GM11168 (cell line): ENCODE results near the gene LAIR2.
"Not testable (repeated sequence)": the region's sequence is repeated elsewhere in the genome, so short reads cannot be mapped to it uniquely, and the experiment has no call there.

Experiments
- in situ Hi-C: fragments of 300-500 bp; cut with MboI; formaldehyde crosslinking; loops from one replicate; pipeline ENCODE4 v1.12.0; 2022; ENCODE audit warnings: low sequenced_read_pairs; ENCODE audit not compliant: unreplicated experiment

The LAIR2 gene

DNA sequence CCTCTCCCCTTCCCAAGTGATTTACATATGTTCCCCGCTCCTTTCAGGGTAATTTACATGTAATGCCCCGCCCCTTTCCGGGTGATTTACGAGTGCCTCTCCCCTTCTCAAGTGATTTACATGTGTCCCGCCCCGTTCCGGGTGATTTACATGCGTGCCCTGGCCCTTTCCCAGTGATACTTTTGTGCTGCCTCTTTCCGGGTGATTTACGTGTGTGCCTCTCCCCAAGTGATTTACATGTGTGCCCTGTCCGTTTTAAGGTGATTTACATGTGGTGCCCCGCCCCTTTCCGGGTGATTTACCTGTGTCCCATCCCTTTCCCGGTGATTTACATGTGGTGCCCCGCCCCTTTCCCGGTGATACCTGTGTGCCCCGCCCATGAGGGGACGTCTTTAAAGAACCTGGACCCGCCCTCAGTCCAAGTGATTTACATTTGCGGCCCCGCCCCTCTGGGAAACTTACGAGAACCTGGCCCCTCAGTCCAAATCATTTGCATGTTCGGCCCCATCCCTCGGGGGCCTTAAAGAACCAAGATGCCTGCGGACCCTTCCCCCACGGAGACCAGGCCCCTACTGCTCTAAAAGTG is 38.5 kb upstream of the LAIR2 start:
- in situ Hi-C loops, result no loop called here

DNA sequence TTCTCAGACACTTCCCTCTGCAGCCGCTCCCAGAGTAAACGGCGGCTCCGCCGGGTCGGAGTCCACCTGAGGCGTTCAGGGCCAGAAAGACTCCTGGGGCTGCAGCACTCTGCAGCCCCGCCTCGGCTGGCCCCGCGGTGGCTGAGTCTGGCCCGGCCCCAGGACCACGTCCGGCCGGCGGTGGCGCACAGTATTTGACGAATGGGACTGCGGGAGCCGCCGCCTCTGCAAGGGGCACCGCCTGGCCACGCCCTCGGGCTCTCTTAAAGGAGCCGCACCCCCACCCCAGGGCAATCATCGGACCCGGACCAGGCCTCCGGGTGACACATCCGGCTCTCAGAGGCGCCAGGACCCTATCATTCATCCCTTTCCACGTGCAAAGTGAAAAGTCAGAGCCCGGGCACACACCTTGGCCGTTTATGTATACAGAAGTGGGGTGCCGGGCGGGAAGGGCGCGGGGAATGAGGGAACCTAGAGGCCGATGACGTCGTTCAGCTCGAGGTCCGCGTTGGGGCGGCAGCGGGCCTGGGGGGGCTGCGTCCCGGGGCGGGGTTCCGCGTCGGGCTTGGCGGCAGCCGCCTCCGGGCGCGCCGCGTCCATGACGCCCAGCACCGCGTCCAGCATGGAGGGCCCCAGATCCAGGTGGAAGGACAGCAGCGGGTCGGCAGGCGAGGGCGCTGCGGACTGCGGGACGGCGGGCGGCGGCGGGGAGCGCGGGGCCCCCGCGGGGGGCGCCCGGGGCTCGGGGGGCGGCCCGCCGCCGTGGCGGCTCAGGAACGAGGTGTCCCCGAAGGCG is 37.8 kb upstream of the LAIR2 start:
- in situ Hi-C loops, result no loop called here

DNA sequence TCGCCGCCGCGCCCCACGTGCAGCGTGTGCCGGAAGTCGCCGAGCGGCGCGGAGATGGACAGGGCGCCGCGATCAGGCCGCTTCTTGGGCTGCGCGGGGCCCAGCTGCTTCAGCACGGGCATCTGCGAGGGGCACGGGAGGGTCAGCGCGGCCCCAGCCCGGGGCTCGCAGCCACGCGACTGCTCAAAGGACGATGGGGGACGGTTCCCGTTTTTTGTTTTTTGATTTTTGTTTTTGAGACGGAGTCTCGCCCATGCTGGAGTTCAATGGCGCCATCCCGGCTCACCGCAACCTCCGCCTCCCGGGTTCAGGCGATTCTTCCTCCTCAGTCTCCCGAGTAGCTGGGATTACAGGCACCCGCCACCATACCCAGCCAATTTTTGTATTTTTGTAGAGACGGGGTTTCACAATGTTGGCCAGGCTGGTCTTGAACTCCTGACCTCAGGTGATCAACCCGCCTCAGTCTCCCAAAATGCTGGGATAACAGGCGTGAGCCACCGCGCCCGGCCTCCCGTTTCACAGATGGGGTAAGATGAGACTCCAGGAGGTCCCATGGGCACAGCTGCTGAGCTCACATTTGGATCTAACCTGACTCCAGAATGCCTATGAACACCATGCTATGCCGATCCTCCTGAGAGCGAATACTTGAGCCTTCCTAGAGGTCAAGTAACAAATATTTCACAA is 37.1 kb upstream of the LAIR2 start:
- in situ Hi-C loops, result no loop called here

DNA sequence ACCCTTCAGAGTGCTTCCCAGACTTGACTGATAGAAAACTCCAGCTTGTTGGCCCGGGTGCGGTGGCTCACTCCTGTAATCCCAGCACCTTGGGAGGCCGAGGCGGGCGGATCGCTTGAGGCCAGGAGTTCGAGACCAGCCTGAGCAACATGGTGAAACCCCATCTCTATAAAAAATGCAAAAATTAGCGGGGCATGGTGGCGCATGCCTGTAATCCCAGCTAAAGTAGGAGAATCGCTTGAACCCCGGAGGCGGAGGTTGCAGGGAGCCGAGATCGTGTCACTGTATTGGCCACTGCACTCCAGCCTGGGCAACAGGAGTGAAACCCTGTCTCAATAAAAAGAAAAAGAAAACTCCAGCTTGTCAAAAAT is 36.5 kb upstream of the LAIR2 start:
- in situ Hi-C loops, result not testable (repeated sequence)

DNA sequence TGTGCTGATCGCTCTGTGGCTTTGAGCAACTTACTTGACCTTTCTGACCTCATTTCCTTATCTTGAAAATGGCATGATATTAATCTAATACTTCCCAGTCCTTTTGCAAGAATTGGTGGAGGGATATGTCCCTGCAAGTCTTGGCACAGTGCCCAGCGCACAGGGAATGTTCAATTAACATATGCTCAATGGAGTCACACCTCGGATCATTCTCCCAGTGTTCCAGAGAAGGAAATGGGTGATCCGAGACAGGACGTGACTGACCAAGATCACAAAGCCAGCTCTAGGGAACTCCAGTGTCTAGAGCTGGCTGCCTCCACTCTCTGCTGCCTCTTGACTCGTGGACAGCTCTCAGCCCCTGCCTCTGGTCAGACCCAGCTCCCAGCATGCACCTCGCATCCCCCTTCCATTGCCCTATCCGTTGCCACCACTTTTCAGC is 33.1 kb upstream of the LAIR2 start:
- in situ Hi-C loops, result no loop called here

DNA sequence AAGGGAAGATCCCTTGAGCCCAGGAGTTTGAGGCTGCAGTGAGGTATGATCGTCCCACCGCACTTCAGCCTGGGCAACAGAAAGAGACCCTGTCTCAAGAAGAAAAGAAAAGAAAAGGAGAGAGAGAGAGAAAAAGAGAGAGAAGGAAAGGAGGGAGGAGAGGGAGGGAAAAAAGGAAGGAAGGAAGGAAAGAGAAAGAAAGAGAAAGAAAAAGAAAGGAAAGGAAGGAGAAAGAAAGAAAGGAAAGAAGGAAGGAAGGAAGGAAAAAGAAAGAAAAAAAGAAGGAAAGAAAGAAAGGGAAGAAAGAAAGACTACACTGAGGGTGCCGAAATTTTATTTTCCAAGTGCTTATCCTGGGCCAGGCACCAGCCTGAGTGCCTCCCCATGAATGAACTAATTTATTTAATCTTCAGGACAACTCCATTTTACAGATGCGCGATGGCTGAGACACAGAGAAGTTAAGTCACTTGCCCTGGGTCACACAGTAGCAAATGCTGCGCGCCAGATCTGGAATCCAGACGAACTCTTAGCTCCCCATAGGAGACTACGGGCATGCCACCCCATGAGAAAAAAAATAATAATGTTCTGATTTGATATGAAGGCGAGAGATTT is 32.2 kb upstream of the LAIR2 start:
- in situ Hi-C loops, result loop anchor here (10.0 kb wide), 1 partner anchor 204 kb away; no protein-coding TSS in a partner anchor

DNA sequence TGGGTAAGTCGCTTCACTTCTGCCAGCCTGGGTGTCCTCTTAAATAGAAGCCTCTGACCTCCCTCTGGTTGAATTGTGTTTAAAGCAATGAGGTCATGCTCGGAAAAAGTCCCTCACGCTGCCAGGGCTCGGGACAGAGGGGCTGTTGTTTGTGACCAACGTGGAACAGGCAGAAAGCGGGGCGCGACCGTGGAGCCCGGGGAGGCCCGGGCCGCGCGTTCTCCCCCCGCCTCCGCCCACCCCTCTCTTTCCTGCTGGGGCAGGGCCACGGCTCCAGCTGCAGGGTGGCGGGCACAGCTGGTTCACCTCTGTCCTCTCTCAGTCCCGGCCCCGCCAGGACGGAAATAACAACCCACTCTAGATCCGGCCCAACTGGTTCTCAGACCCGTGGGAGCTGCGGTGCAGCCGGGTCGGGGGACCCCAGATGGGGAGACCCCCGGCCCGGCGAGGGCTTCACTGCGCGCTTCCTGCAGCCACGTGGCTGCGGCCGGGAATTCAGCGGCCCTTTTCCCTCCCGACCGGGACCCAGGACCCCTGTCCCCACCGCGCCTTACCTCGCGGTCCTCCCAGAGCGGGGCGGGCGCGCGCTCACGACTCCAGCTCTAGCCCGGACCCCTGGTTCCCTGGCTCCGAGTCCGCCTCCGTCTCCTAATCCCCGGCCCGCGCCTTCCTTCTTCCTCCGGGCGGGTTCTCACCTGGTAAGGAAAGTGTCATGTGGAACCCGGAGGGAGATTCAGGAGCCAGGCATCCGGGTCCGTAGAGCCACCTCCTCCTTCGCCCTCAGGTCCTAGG is 31.4 kb upstream of the LAIR2 start:
- in situ Hi-C loops, result loop anchor here (10.0 kb wide), 1 partner anchor 204 kb away; no protein-coding TSS in a partner anchor

DNA sequence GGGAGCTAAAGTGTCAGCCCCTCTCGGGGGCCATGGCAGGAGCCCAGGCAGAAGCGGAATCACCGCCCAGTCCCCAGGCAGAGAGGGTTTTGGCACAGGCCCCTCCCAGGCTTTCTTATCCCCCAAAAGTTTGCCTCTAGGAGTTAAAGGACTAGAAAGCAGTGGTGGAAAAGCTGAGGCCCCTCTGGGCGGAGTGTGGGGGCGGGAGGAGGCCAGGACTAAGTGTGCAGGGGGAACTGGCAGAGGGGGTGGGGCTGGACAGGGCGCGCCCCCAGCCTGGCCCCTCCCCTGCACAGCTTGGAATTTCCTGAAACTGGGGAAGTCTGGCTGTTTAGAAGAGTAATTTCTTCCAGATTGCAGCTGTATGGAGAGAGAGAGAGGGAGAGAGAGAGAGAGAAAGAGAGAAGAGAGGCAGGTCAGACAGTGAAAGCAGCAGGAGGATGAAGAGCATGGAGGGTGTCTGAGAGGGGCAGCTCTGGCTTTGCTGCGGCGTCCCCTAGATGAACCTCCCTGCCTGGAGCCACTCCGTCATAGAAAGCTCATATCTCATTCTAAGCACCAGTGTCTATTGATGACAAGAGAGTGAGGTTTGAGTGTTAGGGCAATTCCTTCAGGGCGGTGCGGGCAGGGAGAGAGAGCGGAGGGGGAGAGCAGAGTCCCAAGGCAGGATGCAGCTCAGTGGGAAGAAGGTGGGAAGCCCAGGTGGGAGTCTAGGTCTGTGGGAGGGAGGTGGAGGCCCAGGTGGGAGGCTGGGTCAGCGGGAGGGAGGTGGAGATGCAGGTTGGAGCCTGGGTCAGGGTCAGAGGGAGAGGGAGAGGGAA is 29.4 kb upstream of the LAIR2 start, which contains the start of gene CDC42EP5:
Gene CDC42EP5, minus strand, starts transcription at position 226 of the 821 bp plus-strand sequence. CDS start 7,749 bp downstream, outside the sequence.
- in situ Hi-C loops, result loop anchor here (10.0 kb wide), 1 partner anchor 202 kb away; no protein-coding TSS in a partner anchor

DNA sequence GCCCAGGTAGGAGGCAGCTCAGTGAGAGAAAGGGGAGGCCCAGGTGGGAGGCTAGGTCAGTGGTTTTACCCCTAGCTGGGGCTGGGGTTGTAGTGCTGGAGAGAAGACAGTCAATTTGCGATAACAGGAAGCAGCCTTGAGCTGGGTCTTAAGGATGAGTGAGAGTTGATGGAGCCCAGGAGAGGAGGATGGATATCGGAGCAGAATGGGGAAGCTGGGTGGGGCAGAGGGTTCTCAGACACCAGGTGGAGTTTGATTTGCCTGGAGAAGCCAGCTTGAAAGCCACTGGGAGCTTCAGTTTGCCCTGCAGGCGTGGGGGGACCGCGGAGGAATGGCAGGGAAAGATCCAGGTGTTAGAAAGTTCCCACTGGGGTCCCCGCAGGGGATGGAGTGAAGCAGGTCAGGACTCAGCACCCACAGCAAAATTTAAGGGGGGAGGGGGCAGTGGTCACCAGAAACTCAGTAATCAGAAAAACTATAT is 28.7 kb upstream of the LAIR2 start:
- in situ Hi-C loops, result loop anchor here (10.0 kb wide), 1 partner anchor 201 kb away; no protein-coding TSS in a partner anchor

DNA sequence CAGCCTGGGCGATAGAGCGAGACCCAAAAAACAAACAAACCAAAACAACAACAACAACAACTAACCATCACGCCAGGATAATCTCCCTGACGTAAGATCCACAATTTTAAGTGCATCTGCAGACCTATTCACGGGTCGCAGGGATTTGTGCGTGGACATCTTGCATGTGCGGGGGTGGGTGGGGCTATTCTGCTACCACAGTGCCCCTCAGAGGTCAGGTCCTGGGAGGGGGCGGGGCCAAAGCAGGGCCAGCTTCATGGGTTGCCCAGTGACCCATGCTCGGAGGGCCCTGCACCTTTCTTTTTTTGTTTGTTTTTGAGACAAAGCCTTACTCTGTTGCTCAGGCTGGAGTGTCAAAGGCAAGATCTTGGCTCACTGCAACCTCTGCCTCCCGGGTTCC is 26.9 kb upstream of the LAIR2 start:
- in situ Hi-C loops, result loop anchor here (10.0 kb wide), 1 partner anchor 199 kb away; no protein-coding TSS in a partner anchor

DNA sequence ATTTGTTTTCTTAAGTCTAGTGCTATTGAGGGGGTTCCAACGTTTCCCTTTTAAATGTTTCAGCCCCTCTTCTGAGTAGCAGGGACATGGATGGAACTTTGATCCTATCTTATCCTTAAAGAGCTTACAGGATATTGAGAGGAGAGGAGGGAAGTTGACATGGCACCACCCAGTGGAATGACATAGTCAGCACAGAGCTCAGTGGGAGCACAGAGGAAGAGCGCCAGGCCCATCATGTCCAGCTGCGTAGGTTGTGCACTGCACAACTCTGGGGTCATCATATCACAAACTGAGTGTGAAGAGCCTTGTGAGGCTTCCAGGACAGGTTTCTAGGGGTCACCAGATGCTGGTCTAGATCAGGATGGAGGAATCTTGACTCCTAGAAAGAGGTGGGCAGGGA is 25.0 kb upstream of the LAIR2 start:
- in situ Hi-C loops, result loop anchor here (10.0 kb wide), 1 partner anchor 197 kb away; no protein-coding TSS in a partner anchor

DNA sequence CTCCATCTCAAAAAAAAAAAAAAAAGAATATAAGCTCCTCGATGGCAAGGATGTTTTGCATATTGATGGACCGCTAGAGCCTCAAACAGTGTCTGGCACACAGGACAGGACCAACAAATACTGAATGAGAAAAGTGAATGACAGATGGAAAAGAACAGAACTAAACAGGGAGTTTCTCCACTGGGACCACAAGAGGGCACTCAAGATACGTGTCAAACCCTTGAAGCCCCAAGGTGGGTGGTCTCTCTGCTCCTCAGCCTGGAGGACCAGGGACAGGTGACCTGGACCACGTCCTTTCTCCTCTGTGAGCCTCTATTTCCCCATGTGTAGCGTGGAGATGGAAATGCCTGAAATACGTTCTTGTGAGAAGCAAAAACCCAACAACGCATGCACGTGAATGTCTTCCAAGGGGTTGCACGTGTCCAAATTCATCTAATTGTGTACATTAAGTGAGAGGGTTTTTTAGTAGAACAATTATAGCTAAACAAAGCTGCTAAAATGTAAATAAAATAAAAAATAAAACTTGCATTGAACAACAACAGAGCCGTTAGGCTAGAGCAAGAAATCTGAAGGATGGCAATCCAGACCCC is 23.9 kb upstream of the LAIR2 start:
- in situ Hi-C loops, result loop anchor here (10.0 kb wide), 1 partner anchor 196 kb away; no protein-coding TSS in a partner anchor

DNA sequence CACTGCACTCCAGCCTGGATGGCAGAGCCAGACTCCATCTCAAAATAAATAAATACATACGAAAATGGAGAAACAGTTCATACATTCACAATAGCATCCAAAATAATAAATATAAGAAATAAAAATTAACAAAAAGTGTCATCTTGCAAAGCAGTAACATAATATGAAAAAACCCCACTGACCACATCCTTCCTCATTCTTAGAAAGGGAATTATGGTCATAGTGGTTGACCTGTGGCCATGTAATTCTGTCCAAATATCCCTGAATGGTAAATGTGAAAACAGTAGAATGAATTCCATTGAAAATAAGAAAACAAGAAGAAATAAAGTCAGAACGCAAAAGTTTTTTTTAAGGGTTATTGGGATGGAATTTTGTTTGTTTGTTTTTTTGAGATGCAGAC is 22.6 kb upstream of the LAIR2 start:
- in situ Hi-C loops, result no loop called here

DNA sequence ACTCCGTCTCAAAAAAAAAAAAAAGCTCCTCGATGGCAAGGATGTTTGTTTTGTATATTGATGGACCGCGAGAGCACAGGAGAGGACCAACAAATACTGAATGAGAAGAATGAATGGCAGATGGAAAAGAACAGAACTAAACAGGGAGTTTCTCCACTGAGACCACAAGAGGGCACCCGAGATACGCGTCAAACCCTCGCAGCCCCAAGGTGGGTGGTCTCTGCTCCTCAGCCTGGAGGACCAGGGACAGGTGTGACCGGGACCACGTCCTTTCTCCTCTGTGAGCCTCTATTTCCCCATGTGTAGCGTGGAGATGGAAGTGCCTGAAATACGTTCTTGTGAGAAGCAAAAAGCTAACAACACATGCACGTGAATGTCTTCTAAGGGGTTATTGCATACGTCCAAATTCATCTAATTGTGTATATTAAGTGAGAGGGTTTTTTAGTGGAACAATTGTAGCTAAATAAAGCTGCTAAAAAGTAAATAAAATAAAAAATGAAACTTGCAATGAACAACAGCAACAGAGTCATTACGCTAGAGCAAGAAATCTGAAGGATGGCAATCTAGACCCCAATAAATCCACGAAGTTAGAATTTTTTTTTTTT is 21.2 kb upstream of the LAIR2 start:
- in situ Hi-C loops, result no loop called here

DNA sequence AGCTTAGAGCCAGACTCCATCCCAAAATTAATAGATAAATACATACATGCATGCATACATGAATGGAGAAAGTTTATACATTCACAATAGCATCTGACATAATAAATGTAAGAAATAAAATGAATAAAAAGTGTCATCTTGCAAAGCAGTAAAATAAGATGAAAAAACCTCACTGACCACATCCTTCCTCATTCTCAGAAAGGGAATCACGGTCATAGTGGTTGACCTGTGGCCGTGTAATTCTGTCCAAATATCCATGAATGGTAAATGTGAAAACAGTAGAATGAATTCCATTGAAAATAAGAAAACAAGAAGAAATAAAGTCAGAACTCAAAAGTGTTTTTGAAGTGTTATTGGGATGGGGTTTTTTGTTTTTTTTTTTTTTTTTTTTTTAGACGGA is 19.7 kb upstream of the LAIR2 start:
- in situ Hi-C loops, result no loop called here

DNA sequence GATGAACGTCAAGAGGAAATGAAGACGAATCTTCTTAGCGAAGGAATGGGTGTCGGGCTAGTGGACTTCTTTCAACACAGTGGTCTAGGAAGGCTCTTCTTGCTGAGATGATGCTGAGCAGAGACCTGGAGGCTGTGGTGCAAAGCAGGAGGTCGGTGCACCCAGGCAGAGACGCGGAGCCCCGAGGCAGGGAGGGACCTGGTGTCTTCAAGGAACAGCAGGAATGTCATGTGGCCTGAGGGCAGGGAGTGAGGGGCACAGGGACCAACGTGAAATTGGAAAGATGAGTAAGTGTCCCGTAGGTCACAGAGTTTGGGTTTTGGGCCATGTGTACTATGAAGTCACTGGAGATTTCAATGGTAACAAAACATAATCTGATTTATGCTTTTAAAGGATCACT is 18.2 kb upstream of the LAIR2 start:
- in situ Hi-C loops, result no loop called here

DNA sequence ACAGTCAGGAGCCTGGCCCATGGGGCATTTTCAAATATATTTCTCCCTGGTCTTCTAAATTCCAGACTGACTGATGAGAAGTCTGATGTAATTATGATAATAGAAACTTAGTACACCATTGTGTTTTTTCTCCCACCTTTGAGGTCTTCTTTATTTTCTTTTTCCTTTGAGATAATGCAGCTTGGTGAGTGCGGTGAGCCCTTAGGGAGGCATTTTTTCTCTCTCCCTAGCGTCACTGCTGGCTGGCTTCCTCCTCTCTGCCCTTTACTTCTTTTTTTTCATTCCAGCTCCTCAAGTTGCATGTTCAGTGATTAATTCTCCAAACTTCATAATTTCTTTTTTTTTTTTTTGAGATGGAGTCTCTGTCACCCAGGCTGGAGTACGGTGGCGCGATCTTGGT is 16.8 kb upstream of the LAIR2 start:
- in situ Hi-C loops, result no loop called here

DNA sequence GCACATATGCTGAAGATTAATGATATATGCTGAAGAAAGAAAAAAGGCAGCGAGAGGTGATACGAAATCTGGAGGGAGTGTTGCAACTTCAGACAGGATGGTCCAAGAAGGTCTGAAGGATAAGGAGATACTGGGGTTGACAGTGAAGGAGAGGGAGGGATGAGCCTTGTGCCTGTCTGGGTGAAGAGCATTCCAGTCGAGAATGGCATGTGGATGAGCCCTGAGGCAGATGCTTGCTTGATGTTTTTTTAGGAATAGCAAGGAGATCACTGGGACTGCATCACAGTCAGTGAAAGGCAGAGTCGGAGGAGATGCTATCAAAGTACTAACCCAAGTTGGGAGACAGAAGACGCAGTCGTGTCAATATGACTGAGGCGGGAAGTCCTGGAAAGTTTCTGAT is 13.3 kb upstream of the LAIR2 start:
- in situ Hi-C loops, result no loop called here
